HG03565 (cell line): ENCODE measurements around the gene RNPEPL1.
"Not testable (repeated sequence)": the region's sequence is repeated elsewhere in the genome, so short reads cannot be mapped to it uniquely, and the experiment has no call there.

ENCODE experiments used
- ATAC-seq: cut with Tn5 transposase; IDR thresholded peaks from one replicate; pipeline ENCODE4 v1.9.1; 2021; ENCODE audit warnings: mild to moderate bottlenecking, moderate library complexity; ENCODE audit not compliant: unreplicated experiment

RNPEPL1 gene

DNA sequence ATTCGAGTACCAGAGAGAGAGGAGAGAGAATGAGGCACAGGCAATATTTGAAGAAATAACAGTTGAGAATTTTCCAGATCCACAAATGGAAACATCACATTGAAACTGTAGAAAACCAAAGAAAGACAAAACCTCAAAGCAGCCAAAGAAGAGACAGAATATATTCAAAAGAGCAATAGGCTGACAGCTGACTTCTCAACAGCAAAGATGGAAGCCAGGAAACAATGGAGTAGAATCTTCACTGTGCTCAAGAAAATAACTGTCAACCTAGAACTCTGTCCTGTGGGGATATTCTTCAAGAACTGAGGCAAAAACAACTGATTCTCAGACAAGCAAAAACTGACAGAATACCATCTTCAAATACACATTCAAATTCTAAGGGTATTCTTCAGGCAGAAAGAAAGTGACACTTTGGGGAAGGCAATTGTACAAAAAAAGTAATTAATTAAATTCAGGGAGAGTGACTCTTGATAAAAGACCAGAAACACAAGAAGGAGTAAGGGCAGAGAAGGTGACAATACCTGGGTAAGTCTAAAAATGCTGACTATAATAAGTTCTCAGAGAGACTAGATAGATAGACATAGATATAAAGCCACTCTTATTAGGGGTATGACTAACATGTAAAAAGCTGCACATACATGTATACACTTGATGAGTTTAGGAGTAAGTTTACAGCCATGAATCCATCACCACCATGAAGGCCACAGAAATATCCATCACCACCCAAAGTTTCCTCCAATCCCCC is 36.1 kb upstream of the RNPEPL1 start:
- ATAC-seq, result no peak

GRCh38 chr2:240538031-240538780 is 30.1 kb upstream of the RNPEPL1 start:
- no peak for ATAC-seq

- not testable (repeated sequence) for ATAC-seq
Observed at GRCh38 chr2:240539101-240539500, 29.2 kb upstream of the RNPEPL1 start.

GRCh38 chr2:240539906-240540305 is 28.4 kb upstream of the RNPEPL1 start:
- no peak for ATAC-seq

DNA sequence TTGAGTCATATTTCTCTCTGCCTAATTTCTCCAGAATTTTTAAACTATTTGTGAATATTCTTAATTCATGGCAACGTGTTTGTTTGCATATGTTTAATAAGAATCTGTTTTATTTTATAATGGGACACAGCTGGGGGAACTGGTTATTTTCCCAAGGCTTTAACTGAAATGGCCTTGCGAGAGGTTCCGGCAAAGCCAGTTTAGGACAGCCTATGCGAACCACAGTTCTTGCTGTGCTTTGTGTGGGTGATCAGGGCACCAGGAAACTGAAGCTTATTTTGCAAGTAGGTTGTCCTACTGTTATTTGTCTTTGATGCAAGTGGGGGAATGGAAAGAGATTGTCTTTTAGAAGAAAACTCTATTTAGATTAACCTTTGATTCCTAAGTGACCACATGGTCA is 17.0 kb upstream of the RNPEPL1 start:
- ATAC-seq, result no peak

DNA sequence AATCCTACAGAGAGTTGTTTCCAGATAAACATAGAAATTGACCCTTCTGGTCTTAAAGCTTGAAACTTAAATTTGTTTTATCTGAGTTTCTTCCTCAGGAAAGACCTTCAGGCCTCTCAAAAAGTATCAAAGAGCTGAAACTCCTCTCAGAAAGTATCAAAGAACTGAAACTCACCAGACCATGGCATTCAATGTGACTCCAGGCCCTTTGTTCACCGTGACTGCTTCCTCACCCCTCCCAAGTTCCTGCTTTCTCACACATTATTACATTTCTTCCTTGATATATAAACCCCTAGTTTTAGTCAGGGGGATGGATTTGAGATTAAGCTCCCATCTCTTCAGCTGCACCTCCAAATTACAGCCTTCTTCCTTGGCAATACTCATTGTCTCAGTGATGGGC is 16.5 kb upstream of the RNPEPL1 start:
- no peak for ATAC-seq

GRCh38 chr2:240553956-240554480 is 14.3 kb upstream of the RNPEPL1 start:
- no peak for ATAC-seq

- no peak for ATAC-seq
Observed at GRCh38 chr2:240554767-240555493, 13.4 kb upstream of the RNPEPL1 start.

GRCh38 chr2:240555541-240556250 is 12.6 kb upstream of the RNPEPL1 start:
- ATAC-seq, result no peak

GRCh38 chr2:240556553-240557100 is 11.7 kb upstream of the RNPEPL1 start:
- no peak for ATAC-seq

DNA sequence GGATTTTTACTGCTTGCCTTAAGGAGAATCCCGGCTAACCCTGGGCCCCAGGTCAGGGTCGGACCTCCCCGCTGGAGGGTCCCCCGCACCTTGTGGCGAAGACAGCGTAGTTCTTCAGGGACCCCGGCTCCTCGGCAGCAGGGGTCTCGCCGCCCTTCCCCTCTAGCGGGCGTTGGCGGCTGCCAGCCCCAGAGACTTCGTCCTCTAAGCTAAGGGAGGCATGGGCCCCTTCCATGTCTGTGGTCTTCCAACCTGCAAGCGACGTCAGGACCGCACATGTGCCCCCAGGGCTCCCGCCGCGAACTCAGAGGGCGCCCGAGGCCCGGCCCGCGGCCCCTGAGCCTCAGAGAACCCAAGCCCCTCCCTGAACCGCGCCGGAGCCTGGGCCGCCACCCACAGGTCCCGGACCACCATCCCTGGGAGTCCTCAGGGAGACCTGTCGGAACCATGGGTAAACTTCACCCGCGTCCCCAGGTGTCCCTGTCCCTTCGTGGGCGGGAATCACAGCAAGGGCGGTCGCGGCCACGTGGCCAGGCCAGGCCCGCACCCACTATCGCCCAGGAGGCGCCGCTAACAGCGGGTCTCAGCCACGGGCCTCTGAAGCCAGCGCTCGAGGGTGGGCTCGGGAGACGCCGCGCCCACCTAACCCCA is 11.1 kb upstream of the RNPEPL1 start:
- no peak for ATAC-seq

- no peak for ATAC-seq
Observed at GRCh38 chr2:240557808-240558207, 10.5 kb upstream of the RNPEPL1 start, which contains the start of gene ANKMY1. Gene ANKMY1, minus strand, starts transcription at chr2:240557988. Its CDS starts 653 bp downstream, at chr2:240557335.

- no peak for ATAC-seq
Observed at GRCh38 chr2:240558236-240558761, 10.0 kb upstream of the RNPEPL1 start.

GRCh38 chr2:240559286-240559685 is 9.0 kb upstream of the RNPEPL1 start:
- ATAC-seq, result no peak

GRCh38 chr2:240560084-240560479 is 8.2 kb upstream of the RNPEPL1 start, which contains the start of gene DUSP28:
Gene DUSP28, plus strand, starts transcription at chr2:240560357. Its CDS starts 328 bp downstream, at chr2:240560685.
- peak; percentile 40 for ATAC-seq

GRCh38 chr2:240560480-240561324 is 7.6 kb upstream of the RNPEPL1 start:
- peak; percentile 36 for ATAC-seq

GRCh38 chr2:240561325-240561971 is 6.8 kb upstream of the RNPEPL1 start:
- no peak for ATAC-seq

- ATAC-seq, result not testable (repeated sequence)
Observed at GRCh38 chr2:240563231-240563630, 5.1 kb upstream of the RNPEPL1 start.
